Esophagus squamous epithelium (tissue), 5 donors: Measurements from ENCODE around the gene SLC25A48. TPM values are rescaled to one million over a fixed set of nuclear protein-coding genes. Genes with fewer than 3 reads are reported as not detected.

Source experiments
- DNase-seq: peaks from one replicate; lab custom pipeline; 2025; lab: John Stamatoyannopoulos, UW
- H3K27ac ChIP-seq, 4 donors: fragments of 200-600 bp; sonication (generic); one replicate each; pipeline ENCODE4 v1.5.1; 2016 to 2019; ENCODE audit warnings: mild to moderate bottlenecking in 1 of 4
- H3K27me3 ChIP-seq, 4 donors: fragments of 200-600 bp; sonication (generic); 1 replicate in 3 of 4; 2 replicates in 1 of 4; pipeline versions ENCODE4 v1.5.1 to v1.6.0; 2017 to 2021; ENCODE audit warnings: antibody characterized with exemption in 1 of 4
- H3K36me3 ChIP-seq, 3 donors: fragments of 200-600 bp; sonication (generic); one replicate each; pipeline ENCODE4 v1.5.1; 2016 to 2019
- H3K4me1 ChIP-seq, 3 donors: fragments of 200-600 bp; sonication (generic); one replicate each; pipeline ENCODE4 v1.5.1; 2017 to 2019
- H3K4me3 ChIP-seq, 4 donors: fragments of 200-600 bp; sonication (generic); 1 replicate in 3 of 4; 2 replicates in 1 of 4; pipeline ENCODE4 v1.5.1; 2016 to 2019; ENCODE audit warnings: mild to moderate bottlenecking in 2 of 4, moderate library complexity in 1 of 4
- H3K9me3 ChIP-seq, 3 donors: fragments of 200-600 bp; sonication (generic); one replicate each; pipeline ENCODE4 v1.5.1; 2016 to 2019
- CTCF ChIP-seq, 6 experiments: fragments of 450-650 bp in 4 of 6; fragments of 200-600 bp in 2 of 6; sonication (generic) in 2 of 6; IDR thresholded peaks; one replicate each; pipeline ENCODE4 v1.5.1; 2016 to 2019; ENCODE audit warnings: antibody characterized with exemption in 6 of 6, mild to moderate bottlenecking in 4 of 6, moderate library complexity in 4 of 6
- POLR2A ChIP-seq, 4 donors: fragments of 450-650 bp; IDR thresholded peaks; one replicate each; pipeline ENCODE4 v1.6.1; 2017; ENCODE audit warnings: antibody characterized with exemption in 4 of 4, mild to moderate bottlenecking in 4 of 4, moderate library complexity in 3 of 4
- WGBS, 2 donors: methylation state at CpG; one replicate each; pipeline ENCODE4 v1.1.5; 2018; 5-methylcytosine and 5-hydroxymethylcytosine counted together
- intact Hi-C: fragments of 100-400 bp; cut with DNase I; formaldehyde crosslinking; loops from one replicate; pipeline ENCODE4 v1.15.0; 2022
- total RNA-seq, 4 donors: library from RNA; depleted of rRNA; stranded (reverse); fragments of >200 nt; gene quantifications; one replicate each; pipeline ENCODE4 v1.1.0, GENCODE V29; 2016
- donor health status: DM: yes; HTN: yes; CAD: no.

Gene SLC25A48
- total RNA-seq, 4 donors from 2014 or later, result 0.19 to 1.3 (median 0.48) TPM

GRCh38 chr5:135891791-135892190 lies 57.3 kb downstream of the SLC25A48 start:
- H3K4me1 ChIP-seq, result peaks cover 0 to 28% (median 7%) of the 10 kb centered on the region in 3 donors
- peaks cover 0 to 20% (median 0%) of the 10 kb centered on the region in 4 donors for H3K27me3 ChIP-seq
- no peak for DNase-seq
- TF ChIP-seq CTCF (IDR thresholded peaks at IDR 0.05), result no peak
- no peak for TF ChIP-seq POLR2A (IDR thresholded peaks at IDR 0.05)
- intact Hi-C loops, result no loop called here
- no peak overlapping the region for H3K4me3 ChIP-seq
- no peak overlapping the region for H3K27ac ChIP-seq
- no peaks in the 10 kb centered on the region for H3K9me3 ChIP-seq
- no peaks in the 10 kb centered on the region for H3K36me3 ChIP-seq

DNA sequence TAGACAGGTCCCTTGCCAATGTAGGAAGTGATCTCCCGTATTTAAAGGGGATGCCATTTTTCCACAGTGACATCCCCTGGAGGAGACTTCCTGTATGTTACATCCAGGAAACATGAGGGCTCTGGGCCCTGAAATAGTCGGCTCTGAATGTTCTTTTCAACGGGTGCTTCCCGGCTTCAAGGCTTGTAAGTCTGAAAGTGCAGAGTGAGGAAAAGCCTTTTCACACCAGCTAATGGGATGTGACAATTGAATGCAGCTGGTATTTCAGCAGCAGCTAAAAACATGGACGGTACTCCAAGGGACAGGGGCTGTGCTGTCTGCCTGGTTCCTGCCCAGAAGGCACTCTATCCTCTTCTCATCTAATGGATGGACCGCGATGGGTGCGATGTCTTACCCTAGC lies 59.8 kb downstream of the SLC25A48 start:
- 61 to 85% methylated on average over 4 to 5 of the region's 8 CpGs for WGBS, 2 donors
- Histone ChIP-seq H3K27me3 (peaks cover 0 to 26% (median 0%) of the 10 kb centered on the region in 4 donors), H3K27ac (no peak overlapping the region), H3K4me3 (no peak overlapping the region), H3K36me3 (no peaks in the 10 kb centered on the region), H3K4me1 (peaks cover 0 to 19% (median 7%) of the 10 kb centered on the region in 3 donors), H3K9me3 (no peaks in the 10 kb centered on the region)
- intact Hi-C loops, result no loop called here
- no peak for TF ChIP-seq POLR2A (IDR thresholded peaks at IDR 0.05)
- TF ChIP-seq CTCF (IDR thresholded peaks at IDR 0.05), result no peak
- no peak for DNase-seq

DNA sequence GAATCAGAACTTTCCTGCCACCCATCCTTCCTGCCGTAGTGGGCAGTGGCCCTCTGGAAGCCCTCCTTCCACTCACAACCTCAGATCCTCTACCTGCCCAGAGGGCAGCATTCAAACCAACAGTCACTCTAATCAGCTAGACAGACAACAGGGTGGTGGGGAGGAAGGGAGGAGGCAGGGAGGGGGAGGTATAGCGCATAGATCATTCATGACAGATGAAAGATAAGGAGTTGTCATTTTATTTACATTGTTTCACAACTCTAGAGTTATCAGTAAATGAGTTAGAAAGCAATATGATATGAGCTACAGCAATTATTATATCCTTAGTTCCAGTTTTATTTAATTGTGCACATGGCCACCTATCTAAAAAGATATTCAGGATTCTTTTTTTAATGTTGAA lies 60.3 kb downstream of the SLC25A48 start:
- peaks cover 0 to 19% (median 7%) of the 10 kb centered on the region in 3 donors for H3K4me1 ChIP-seq
- intact Hi-C loops, result no loop called here
- whole genome bisulfite sequencing, 2 donors, result 53 to 71% methylated on average over 1 to 2 of the region's 2 CpGs
- H3K27me3 ChIP-seq, result peaks cover 0 to 31% (median 0%) of the 10 kb centered on the region in 4 donors
- no peak overlapping the region for H3K27ac ChIP-seq
- no peak overlapping the region for H3K4me3 ChIP-seq
- DNase-seq, result no peak
- H3K9me3 ChIP-seq, result no peaks in the 10 kb centered on the region
- H3K36me3 ChIP-seq, result no peaks in the 10 kb centered on the region
- no peak for TF ChIP-seq CTCF (IDR thresholded peaks at IDR 0.05)
- no peak for TF ChIP-seq POLR2A (IDR thresholded peaks at IDR 0.05)

DNA sequence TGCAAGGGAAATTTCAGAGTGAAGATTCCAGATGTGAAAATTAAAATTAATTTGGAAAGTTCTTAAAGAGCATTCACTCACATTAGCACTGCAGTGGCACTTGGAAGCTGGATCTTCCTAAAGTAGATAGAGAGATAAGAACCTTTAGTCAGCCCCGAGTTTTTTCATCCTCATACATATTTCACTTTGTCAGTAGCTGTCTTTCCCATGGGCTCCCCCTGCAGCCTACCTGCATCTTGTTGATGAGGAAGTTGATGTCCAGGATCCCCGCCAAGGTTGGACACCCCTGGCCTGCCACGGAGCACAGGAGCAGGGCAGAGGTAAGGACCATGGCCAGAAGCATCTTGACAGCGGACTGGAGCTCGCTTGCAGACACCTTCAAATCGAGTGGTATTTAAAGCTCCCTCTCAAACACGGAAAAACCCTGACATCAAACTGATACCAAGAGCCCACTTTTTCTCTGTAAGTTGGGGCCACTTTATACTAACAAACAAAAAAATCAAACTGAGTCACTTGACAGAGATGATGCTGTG lies 61.1 kb downstream of the SLC25A48 start, which contains the start of gene IL9:
TSS of gene IL9 (minus strand) at position 368 of the 533 bp plus-strand sequence. CDS start at position 343, 25 bp downstream.
- DNase-seq, result no peak
- Histone ChIP-seq H3K4me3 (no peak within 1 kb of the TSS), H3K4me1 (peaks cover 0 to 18% (median 7%) of the 10 kb centered on the region in 3 donors), H3K27me3 (peaks cover 0 to 33% (median 0%) of the 10 kb centered on the region in 4 donors), H3K36me3 (no peaks in the 10 kb centered on the region), H3K27ac (no peak within 1 kb of the TSS), H3K9me3 (no peaks in the 10 kb centered on the region)
- intact Hi-C loops, result no loop called here
- TF ChIP-seq CTCF (IDR thresholded peaks at IDR 0.05), result no peak
- TF ChIP-seq POLR2A (IDR thresholded peaks at IDR 0.05), result no peak
- WGBS, 2 donors, result 60 to 62% methylated on average over 7 of the region's 7 CpGs

- TF ChIP-seq CTCF (IDR thresholded peaks at IDR 0.05), result no peak
- no peak for TF ChIP-seq POLR2A (IDR thresholded peaks at IDR 0.05)
- intact Hi-C loops, result no loop called here
- Histone ChIP-seq H3K27ac (no peak overlapping the region), H3K9me3 (no peaks in the 10 kb centered on the region), H3K4me3 (no peak overlapping the region), H3K4me1 (no peaks in the 10 kb centered on the region), H3K27me3 (peaks cover 0 to 51% (median 0%) of the 10 kb centered on the region in 4 donors), H3K36me3 (no peaks in the 10 kb centered on the region)
- WGBS, 2 donors, result 81 to 87% methylated on average over 5 of the region's 6 CpGs
- no peak for DNase-seq
These were observed 64.2 kb downstream of the SLC25A48 start for GRCh38 chr5:135898651-135899050.
